GM19099 (cell line): ENCODE measurements around the gene MLYCD.
A peak's percentile ranks its signal among the peaks of the same experiment; 100 is the strongest.

Experiments used
- POLR2A ChIP-seq: IDR thresholded peaks from 3 replicates; pipeline ENCODE4 v1.6.1; 2011; ENCODE audit warnings: low read depth; ENCODE audit not compliant: insufficient read length; ENCODE audit errors: extremely low read depth

MLYCD gene

GRCh38 chr16:83898463-83899271 is at the start of gene MLYCD:
Gene MLYCD (plus strand): TSS chr16:83899115. CDS start chr16:83899145, 30 bp downstream.
- peak; percentile 74 for TF ChIP-seq POLR2A

GRCh38 chr16:83849421-83849820 is 49.5 kb upstream of the MLYCD start:
- TF ChIP-seq POLR2A, result no peak

GRCh38 chr16:83850947-83851346 is 48.0 kb upstream of the MLYCD start:
- TF ChIP-seq POLR2A, result no peak

- TF ChIP-seq POLR2A, result no peak
Measured at GRCh38 chr16:83851473-83851872, 47.4 kb upstream of the MLYCD start.

- no peak for TF ChIP-seq POLR2A
Measured at GRCh38 chr16:83852774-83853173, 46.1 kb upstream of the MLYCD start.

GRCh38 chr16:83853834-83854233 is 45.1 kb upstream of the MLYCD start:
- no peak for TF ChIP-seq POLR2A

- no peak for TF ChIP-seq POLR2A
Measured at GRCh38 chr16:83854420-83854819, 44.5 kb upstream of the MLYCD start.

GRCh38 chr16:83856792-83857191 is 42.1 kb upstream of the MLYCD start:
- no peak for TF ChIP-seq POLR2A

- no peak for TF ChIP-seq POLR2A
Measured at GRCh38 chr16:83859265-83859664, 39.6 kb upstream of the MLYCD start.

- TF ChIP-seq POLR2A, result no peak
Measured at GRCh38 chr16:83862661-83863060, 36.3 kb upstream of the MLYCD start.

GRCh38 chr16:83863682-83864081 is 35.2 kb upstream of the MLYCD start:
- TF ChIP-seq POLR2A, result no peak

GRCh38 chr16:83870830-83871229 is 28.1 kb upstream of the MLYCD start:
- no peak for TF ChIP-seq POLR2A

GRCh38 chr16:83878838-83879237 is 20.1 kb upstream of the MLYCD start:
- TF ChIP-seq POLR2A, result no peak

GRCh38 chr16:83882163-83882885 is 16.6 kb upstream of the MLYCD start:
- no peak for TF ChIP-seq POLR2A

GRCh38 chr16:83886199-83886971 is 12.5 kb upstream of the MLYCD start:
- no peak for TF ChIP-seq POLR2A
